Mucosa of gallbladder (tissue), 1 donor: ENCODE results near the gene COL24A1. TPM values are rescaled to one million over a fixed set of nuclear protein-coding genes. Genes with fewer than 3 reads are reported as not detected.
A peak's percentile ranks its signal among the peaks of the same experiment; 100 is the strongest.
"Not testable (repeated sequence)": the region's sequence is repeated elsewhere in the genome, so short reads cannot be mapped to it uniquely, and the experiment has no call there.

Source experiments
- DNase-seq: peaks from one replicate; pipeline ENCODE4 v3.0.0-alpha.2; 2020; ENCODE audit warnings: low spot score
- total RNA-seq: library from RNA; stranded (reverse); gene quantifications from one replicate; pipeline ENCODE4 v1.2.1, GENCODE V29; 2021
- donor health status: DM: no; HTN: no; CAD: no.

Gene COL24A1
- total RNA-seq, 1 donor from 2014 or later = 1.5 TPM

GRCh38 chr1:85892366-85892765, 264.2 kb downstream of the COL24A1 start:
- DNase-seq = no peak

GRCh38 chr1:85889870-85890269, 266.7 kb downstream of the COL24A1 start:
- no peak for DNase-seq

GRCh38 chr1:85888921-85889320, 267.7 kb downstream of the COL24A1 start:
- no peak for DNase-seq

- no peak for DNase-seq
These were observed 272.1 kb downstream of the COL24A1 start for GRCh38 chr1:85884372-85885035.

- no peak for DNase-seq
These were observed 289.4 kb downstream of the COL24A1 start for GRCh38 chr1:85867189-85867588.

GRCh38 chr1:85865213-85865612, 291.4 kb downstream of the COL24A1 start:
- DNase-seq = no peak

GRCh38 chr1:85864727-85865126, 291.8 kb downstream of the COL24A1 start:
- DNase-seq = no peak

GRCh38 chr1:85863639-85864038, 292.9 kb downstream of the COL24A1 start:
- DNase-seq = not testable (repeated sequence)

GRCh38 chr1:85862456-85862855, 294.1 kb downstream of the COL24A1 start:
- no peak for DNase-seq

- no peak for DNase-seq
These were observed 298.6 kb downstream of the COL24A1 start for GRCh38 chr1:85857991-85858390.

- no peak for DNase-seq
These were observed 306.3 kb downstream of the COL24A1 start for GRCh38 chr1:85850238-85850637.

- DNase-seq = no peak
These were observed 306.9 kb downstream of the COL24A1 start for GRCh38 chr1:85849660-85850059.

GRCh38 chr1:85847356-85847755, 309.2 kb downstream of the COL24A1 start:
- DNase-seq = no peak

GRCh38 chr1:85846706-85847105, 309.9 kb downstream of the COL24A1 start:
- no peak for DNase-seq

GRCh38 chr1:85839459-85839858, 317.1 kb downstream of the COL24A1 start:
- no peak for DNase-seq

- DNase-seq = no peak
These were observed 318.3 kb downstream of the COL24A1 start for GRCh38 chr1:85838238-85838637.

GRCh38 chr1:85836736-85837135, 319.8 kb downstream of the COL24A1 start:
- no peak for DNase-seq

- DNase-seq = not testable (repeated sequence)
These were observed 323.4 kb downstream of the COL24A1 start for GRCh38 chr1:85833165-85833564.

GRCh38 chr1:85830837-85831236, 325.7 kb downstream of the COL24A1 start:
- DNase-seq = no peak

GRCh38 chr1:85824066-85824840, 332.3 kb downstream of the COL24A1 start:
- DNase-seq = no peak

GRCh38 chr1:85822696-85823095, 333.9 kb downstream of the COL24A1 start:
- DNase-seq = peak; percentile 13

GRCh38 chr1:85818371-85818770, 338.2 kb downstream of the COL24A1 start:
- DNase-seq = no peak

GRCh38 chr1:85816606-85817005, 340.0 kb downstream of the COL24A1 start:
- DNase-seq = no peak
